BJ (cell line): ENCODE measurements around the gene SUPT3H. TPM values are rescaled to one million over a fixed set of nuclear protein-coding genes. Genes with fewer than 3 reads are reported as not detected.

ENCODE experiments used
- CTCF ChIA-PET: fragments of 350-600 bp; formaldehyde crosslinking; extraction: SDS; loops from one replicate; lab custom pipeline; 2021; ENCODE audit warnings: antibody characterized with exemption, inconsistent platforms; lab: Yijun Ruan, JAX
- POLR2A ChIA-PET: fragments of 300-600 bp; sonication (Branson Sonifier 250); formaldehyde crosslinking; extraction: SDS; loops from one replicate; lab custom pipeline; 2021; ENCODE audit warnings: antibody characterized with exemption; lab: Charles Lee
- DNase-seq: peaks from one replicate; pipeline ENCODE4 v3.0.0-alpha.2; 2011; ENCODE audit warnings: low read depth
- H3K27me3 ChIP-seq: 2 replicates; pipeline ENCODE4 v1.6.0; 2011; ENCODE audit warnings: low read length; ENCODE audit not compliant: control insufficient read depth, insufficient read depth
- H3K36me3 ChIP-seq: 2 replicates; pipeline ENCODE4 v1.5.1; 2011; ENCODE audit warnings: low read length; ENCODE audit not compliant: control insufficient read depth, insufficient read depth
- H3K4me3 ChIP-seq: 2 replicates; pipeline ENCODE4 v1.5.1; 2011; ENCODE audit warnings: low read depth, mild to moderate bottlenecking, control low read depth, low read length
- CTCF ChIP-seq: IDR thresholded peaks from 2 replicates; pipeline ENCODE4 v1.5.1; 2011; ENCODE audit warnings: low read depth, mild to moderate bottlenecking, control low read depth, inconsistent platforms, low read length, moderate library complexity; ENCODE audit not compliant: insufficient read depth
- polyA plus RNA-seq: library from polyadenylated mRNA; depleted of rRNA; stranded (reverse); fragments of >200 nt; gene quantifications from 2 replicates; pipeline ENCODE4 v1.2.3, GENCODE V29; 2011

The SUPT3H gene
- polyA plus RNA-seq, 1 experiment: 7.8 TPM

- CTCF ChIA-PET: interaction anchor here (0.6 to 1.5 kb wide), 7 partner anchors 10 to 528 kb away, joined by 3 to 4 read pairs (median 3); no protein-coding TSS in a partner anchor
- H3K4me3 ChIP-seq: no peak overlapping the region
- no peaks in the 10 kb centered on the region for H3K27me3 ChIP-seq
- no peak for DNase-seq
- H3K36me3 ChIP-seq: no peaks in the 10 kb centered on the region
- POLR2A ChIA-PET: interaction anchor here (0.6 kb wide), 1 partner anchor 257 kb away, joined by 3 read pairs; no protein-coding TSS in a partner anchor
- no peak for TF ChIP-seq CTCF
Measured at GRCh38 chr6:45394586-45395095, 16.9 kb upstream of the SUPT3H start.

- POLR2A ChIA-PET: interaction anchor here (0.5 kb wide), 1 partner anchor 27 kb away, joined by 3 read pairs; no protein-coding TSS in a partner anchor
- no peak for TF ChIP-seq CTCF
- Histone ChIP-seq H3K27me3 (no peaks in the 10 kb centered on the region), H3K4me3 (no peak overlapping the region), H3K36me3 (no peaks in the 10 kb centered on the region)
- DNase-seq: no peak
- CTCF ChIA-PET: interaction anchor here (0.9 kb wide), 1 partner anchor 892 kb away, joined by 5 read pairs; no protein-coding TSS in a partner anchor
Measured at GRCh38 chr6:45388328-45388727, 10.6 kb upstream of the SUPT3H start.

- Histone ChIP-seq H3K36me3 (no peaks in the 10 kb centered on the region), H3K4me3 (no peak overlapping the region), H3K27me3 (no peaks in the 10 kb centered on the region)
- POLR2A ChIA-PET: interaction anchor here (0.6 kb wide), 1 partner anchor 96 kb away, joined by 5 read pairs; no protein-coding TSS in a partner anchor
- no peak for TF ChIP-seq CTCF
- no peak for DNase-seq
- CTCF ChIA-PET: interaction anchor here (0.9 kb wide), 1 partner anchor 891 kb away, joined by 5 read pairs; no protein-coding TSS in a partner anchor
Measured at GRCh38 chr6:45387236-45387635, 9.5 kb upstream of the SUPT3H start.

- H3K27me3 ChIP-seq: no peaks in the 10 kb centered on the region
- ChIA-PET POLR2A (interaction anchor here (0.6 kb wide), 1 partner anchor 96 kb away, joined by 5 read pairs; no protein-coding TSS in a partner anchor), CTCF (no interaction called here)
- TF ChIP-seq CTCF: no peak
- no peak overlapping the region for H3K4me3 ChIP-seq
- DNase-seq: no peak
- H3K36me3 ChIP-seq: no peaks in the 10 kb centered on the region
Measured at GRCh38 chr6:45386501-45386900, 8.8 kb upstream of the SUPT3H start.

DNA sequence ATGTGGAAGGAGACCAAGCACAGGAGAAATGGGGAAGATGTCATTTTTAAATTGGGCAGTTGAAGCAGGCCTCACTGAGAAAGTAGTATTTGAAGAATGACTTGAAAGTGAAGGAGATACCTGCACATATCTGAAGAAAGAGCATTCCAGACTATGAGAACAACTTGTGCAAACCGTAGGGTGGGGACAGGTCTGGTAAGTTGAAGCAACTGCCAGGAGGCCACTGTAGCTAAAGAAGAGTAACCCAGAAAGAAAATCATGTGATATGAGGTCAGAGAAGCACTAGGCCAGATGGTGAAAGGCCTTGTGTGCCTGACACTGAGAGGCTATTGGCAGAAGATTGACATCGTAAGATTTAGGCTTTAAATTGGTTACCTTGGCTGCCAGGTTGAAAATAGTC lies 4.7 kb upstream of the SUPT3H start:
- TF ChIP-seq CTCF: no peak
- no peak overlapping the region for H3K4me3 ChIP-seq
- CTCF ChIA-PET: interaction anchor here (1.0 kb wide), 1 partner anchor 129 kb away, joined by 3 read pairs; no protein-coding TSS in a partner anchor
- POLR2A ChIA-PET: no interaction called here
- no peak for DNase-seq
- H3K36me3 ChIP-seq: no peaks in the 10 kb centered on the region
- no peaks in the 10 kb centered on the region for H3K27me3 ChIP-seq
